ENCODE data around the gene GDPD4. TPM values are rescaled to one million over a fixed set of nuclear protein-coding genes. Genes with fewer than 3 reads are reported as not detected.
A peak's percentile ranks its signal among the peaks of the same experiment; 100 is the strongest.

GDPD4 gene
- total RNA-seq, 1 donor from 2014 or later = not detected

- DNase-seq (ENCODE audit: low read depth) = no peak
Measured at GRCh38 chr11:77190331-77191075, 111.0 kb downstream of the GDPD4 start.

- no peak for DNase-seq (ENCODE audit: low read depth)
Measured at GRCh38 chr11:77189588-77190210, 111.8 kb downstream of the GDPD4 start.

- no peak for DNase-seq (ENCODE audit: low read depth)
Measured at GRCh38 chr11:77188633-77189491, 112.6 kb downstream of the GDPD4 start.

GRCh38 chr11:77187776-77188632 lies 113.5 kb downstream of the GDPD4 start:
- peak; percentile 60 for DNase-seq (ENCODE audit: low read depth)

GRCh38 chr11:77187111-77187750 lies 114.3 kb downstream of the GDPD4 start:
- no peak for DNase-seq (ENCODE audit: low read depth)

- DNase-seq (ENCODE audit: low read depth) = no peak
Measured at GRCh38 chr11:77186302-77186701, 115.2 kb downstream of the GDPD4 start.

- DNase-seq (ENCODE audit: low read depth) = no peak
Measured at GRCh38 chr11:77184136-77184860, 117.2 kb downstream of the GDPD4 start.

- no peak for DNase-seq (ENCODE audit: low read depth)
Measured at GRCh38 chr11:77183431-77183984, 118.0 kb downstream of the GDPD4 start.

- DNase-seq (ENCODE audit: low read depth) = no peak
Measured at GRCh38 chr11:77182542-77183430, 118.7 kb downstream of the GDPD4 start.

- DNase-seq (ENCODE audit: low read depth) = no peak
Measured at GRCh38 chr11:77181799-77182541, 119.5 kb downstream of the GDPD4 start.

- DNase-seq (ENCODE audit: low read depth) = no peak
Measured at GRCh38 chr11:77181226-77181625, 120.3 kb downstream of the GDPD4 start.

- no peak for DNase-seq (ENCODE audit: low read depth)
Measured at GRCh38 chr11:77180346-77180745, 121.1 kb downstream of the GDPD4 start.

- no peak for DNase-seq (ENCODE audit: low read depth)
Measured at GRCh38 chr11:77179681-77180080, 121.8 kb downstream of the GDPD4 start.

- DNase-seq (ENCODE audit: low read depth) = no peak
Measured at GRCh38 chr11:77179048-77179447, 122.4 kb downstream of the GDPD4 start.

GRCh38 chr11:77178150-77178549 lies 123.3 kb downstream of the GDPD4 start:
- no peak for DNase-seq (ENCODE audit: low read depth)

- DNase-seq (ENCODE audit: low read depth) = no peak
Measured at GRCh38 chr11:77176996-77177395, 124.5 kb downstream of the GDPD4 start.

GRCh38 chr11:77175869-77176539 lies 125.5 kb downstream of the GDPD4 start:
- no peak for DNase-seq (ENCODE audit: low read depth)

All from renal cortical epithelial cell (primary cell).